SK-N-MC (cell line): ENCODE data around the gene BARHL2.

Experiments
- DNase-seq: peaks from one replicate; pipeline ENCODE4 v3.0.0-alpha.2; 2011; ENCODE audit warnings: low read depth, low spot score
- H3K27ac ChIP-seq: fragments of 200-600 bp; sonication (generic); 2 replicates; pipeline ENCODE4 v1.5.1; 2016; ENCODE audit warnings: mixed run types
- H3K36me3 ChIP-seq: fragments of 200-600 bp; sonication (generic); 2 replicates; pipeline ENCODE4 v1.6.1; 2017; ENCODE audit warnings: antibody characterized with exemption, low read length, mixed read lengths; ENCODE audit not compliant: insufficient read depth
- H3K4me3 ChIP-seq: fragments of 200-600 bp; sonication (generic); 2 replicates; pipeline ENCODE4 v1.5.1; 2016
- H3K9ac ChIP-seq: fragments of 200-600 bp; sonication (generic); 2 replicates; pipeline ENCODE4 v1.8.0; 2017; ENCODE audit warnings: mixed run types, mixed read lengths; ENCODE audit not compliant: insufficient read length
- H3K9me3 ChIP-seq: fragments of 200-600 bp; sonication (generic); 2 replicates; pipeline ENCODE4 v1.6.1; 2017; ENCODE audit warnings: low read depth, mild to moderate bottlenecking, antibody characterized with exemption, low read length, moderate library complexity, mixed read lengths
- EZH2 ChIP-seq: fragments of 200-600 bp; sonication (generic); IDR thresholded peaks from one replicate; pipeline ENCODE4 v1.6.1; 2017; ENCODE audit warnings: antibody characterized with exemption
- FOXP2 ChIP-seq: optimal IDR thresholded peaks from 2 replicates; pipeline ENCODE3; 2011; ENCODE audit warnings: mild to moderate bottlenecking, moderate library complexity; ENCODE audit not compliant: insufficient read depth; ENCODE audit errors: extremely low read length, control extremely low read depth
- POLR2AphosphoS5 ChIP-seq: IDR thresholded peaks from 2 replicates; pipeline ENCODE4 v1.6.1; 2012; ENCODE audit warnings: mild to moderate bottlenecking, low read depth, low read length, borderline replicate concordance

The BARHL2 gene

DNA sequence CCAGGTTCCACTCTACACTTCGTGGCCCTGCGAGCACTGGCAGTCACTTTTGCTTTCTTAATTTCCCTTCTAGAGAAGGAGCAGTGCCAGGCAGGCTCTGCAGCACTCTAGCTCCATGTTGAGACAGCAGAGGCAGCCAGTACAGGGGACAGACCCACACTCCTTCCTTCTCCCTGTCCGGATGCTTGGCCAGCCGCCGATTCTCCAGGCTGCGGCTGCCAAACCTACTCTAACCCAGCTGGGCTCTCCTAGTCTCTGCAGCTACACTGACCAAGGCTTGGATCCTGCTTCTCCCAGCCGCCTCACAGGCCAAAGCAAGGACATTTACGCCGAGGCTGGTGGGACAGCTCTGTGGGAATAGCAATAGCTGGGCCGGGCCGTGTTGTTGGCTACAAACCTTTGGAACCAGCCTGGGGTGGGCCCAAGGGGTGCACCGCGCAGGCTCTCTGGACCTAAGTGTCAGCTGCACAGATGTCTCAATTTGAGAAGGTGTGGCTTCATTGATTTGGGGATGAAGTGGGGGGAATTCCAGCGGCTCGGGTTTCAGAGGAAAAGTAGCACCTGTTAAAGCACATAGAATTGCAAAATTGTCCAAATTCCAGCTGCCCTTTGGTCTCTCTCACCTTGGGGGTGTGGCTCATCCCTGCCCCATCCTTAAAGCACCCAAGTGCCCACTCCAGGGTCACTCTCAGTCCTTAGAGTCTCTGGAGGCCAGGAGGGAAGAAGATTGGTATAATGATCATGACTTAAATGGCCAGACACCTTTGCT lies 3.2 kb downstream of the BARHL2 start:
- H3K27ac ChIP-seq = no peak overlapping the region
- no peaks in the 10 kb centered on the region; the same call in 1 of the 2 replicates for H3K36me3 ChIP-seq
- no peaks in the 10 kb centered on the region for H3K9me3 ChIP-seq
- no peak for DNase-seq
- H3K9ac ChIP-seq = no peak overlapping the region
- no peak overlapping the region for H3K4me3 ChIP-seq
- no peak for TF ChIP-seq POLR2AphosphoS5
- TF ChIP-seq EZH2 = no peak
- no peak for TF ChIP-seq FOXP2

DNA sequence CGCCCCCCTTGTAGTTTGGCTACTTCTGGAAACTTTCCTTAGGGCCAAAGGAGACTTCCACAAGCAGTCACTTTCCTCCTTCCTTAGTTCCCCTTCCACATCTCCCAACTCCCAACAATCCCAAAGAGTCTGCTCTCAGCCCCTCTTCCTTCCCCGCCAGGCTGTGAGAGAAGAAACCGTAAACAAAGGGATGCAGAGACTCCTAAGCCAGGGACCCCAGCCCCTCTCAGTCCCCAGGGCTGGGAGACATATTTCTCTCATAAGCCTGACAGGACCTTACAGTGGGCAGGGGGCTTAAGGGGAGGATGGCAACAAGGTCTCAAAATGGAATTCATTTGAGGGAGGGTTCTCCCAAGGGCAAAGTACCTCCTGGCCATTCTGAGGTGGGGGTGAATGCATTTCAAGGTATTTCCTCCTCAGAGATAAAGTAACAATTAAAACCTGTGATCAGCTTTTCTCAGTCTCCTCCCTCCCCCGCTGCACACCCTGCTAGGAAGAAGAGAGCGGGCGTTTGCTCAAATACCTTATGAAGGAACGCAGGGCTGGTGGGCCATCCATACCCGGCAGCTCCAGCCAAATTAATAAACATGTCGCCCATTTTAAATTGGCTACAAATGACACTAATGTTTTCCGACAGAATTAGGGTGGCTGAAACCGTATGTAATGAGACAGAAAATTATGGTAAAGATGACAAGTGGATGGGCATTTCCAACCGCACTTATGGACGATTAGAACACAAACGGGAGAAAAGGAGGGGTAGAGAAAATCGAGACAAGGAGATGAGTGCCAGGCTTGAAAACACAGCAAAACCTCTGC lies 4.0 kb downstream of the BARHL2 start:
- Histone ChIP-seq H3K9me3 (no peaks in the 10 kb centered on the region), H3K36me3 (no peaks in the 10 kb centered on the region; the same call in 1 of the 2 replicates), H3K27ac (no peak overlapping the region), H3K4me3 (no peak overlapping the region), H3K9ac (no peak overlapping the region)
- DNase-seq = no peak
- TF ChIP-seq EZH2 (no peak), POLR2AphosphoS5 (no peak), FOXP2 (no peak)

DNA sequence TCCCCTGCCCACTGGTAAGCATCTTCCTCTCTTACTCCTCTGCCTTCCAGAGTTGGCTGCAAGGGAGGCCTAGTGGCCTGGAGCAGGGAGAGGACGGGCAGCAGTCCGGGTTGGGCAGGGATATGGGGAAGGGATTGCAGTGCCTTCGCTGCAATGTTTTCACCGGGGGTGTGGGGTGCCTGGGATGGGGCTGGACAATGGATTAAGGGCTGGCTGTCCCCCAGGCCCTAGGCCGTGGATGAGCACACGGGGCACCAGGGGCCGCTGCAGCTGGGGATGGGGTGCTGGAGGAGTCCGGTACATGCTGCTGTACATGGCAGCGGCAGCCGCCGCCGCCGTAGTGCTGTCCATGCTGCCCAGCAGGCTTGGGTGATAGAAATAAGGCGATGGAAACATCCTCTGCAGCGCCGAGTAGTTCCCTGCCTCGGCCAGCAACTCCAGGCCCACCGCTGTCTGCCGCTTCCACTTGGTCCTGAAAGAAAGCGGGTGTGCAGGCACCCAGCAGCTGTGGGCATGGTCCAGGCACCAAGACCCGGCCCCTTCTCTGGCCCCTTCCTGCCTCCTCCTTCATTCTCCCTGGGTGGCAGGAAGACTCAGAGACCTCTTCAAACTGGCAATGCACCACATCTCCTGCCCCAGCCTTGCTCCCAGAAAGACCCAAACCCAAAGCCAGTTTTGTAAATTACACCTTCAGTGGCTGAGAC lies 4.8 kb downstream of the BARHL2 start:
- H3K9ac ChIP-seq = no peak overlapping the region
- no peaks in the 10 kb centered on the region; the same call in 1 of the 2 replicates for H3K36me3 ChIP-seq
- H3K9me3 ChIP-seq = no peaks in the 10 kb centered on the region
- no peak for TF ChIP-seq FOXP2
- no peak for DNase-seq
- H3K4me3 ChIP-seq = no peak overlapping the region
- no peak overlapping the region for H3K27ac ChIP-seq

DNA sequence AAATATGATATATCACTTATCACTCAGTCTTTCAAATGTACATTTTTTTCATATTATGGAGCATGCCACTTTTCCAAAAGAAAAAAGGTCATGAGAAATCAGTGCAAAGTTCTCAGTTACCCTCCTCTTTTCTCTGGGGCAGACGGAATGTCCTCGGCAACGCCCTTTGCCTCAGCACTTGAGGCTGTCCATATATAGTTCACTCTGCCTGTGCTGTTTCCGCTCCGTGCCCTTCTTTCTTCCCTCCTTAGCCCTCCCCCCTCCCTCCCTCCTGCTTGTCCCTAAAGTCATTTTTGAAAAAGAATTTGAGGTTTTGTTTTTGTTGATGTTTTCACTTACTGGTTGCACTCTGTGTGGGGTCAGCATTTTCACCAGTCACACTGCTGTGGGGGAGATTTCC lies 5.4 kb downstream of the BARHL2 start:
- TF ChIP-seq FOXP2 (no peak), EZH2 (no peak), POLR2AphosphoS5 (no peak)
- Histone ChIP-seq H3K4me3 (no peak overlapping the region), H3K9me3 (no peaks in the 10 kb centered on the region), H3K27ac (no peak overlapping the region), H3K9ac (no peak overlapping the region), H3K36me3 (no peaks in the 10 kb centered on the region; the same call in 1 of the 2 replicates)
- DNase-seq = no peak

DNA sequence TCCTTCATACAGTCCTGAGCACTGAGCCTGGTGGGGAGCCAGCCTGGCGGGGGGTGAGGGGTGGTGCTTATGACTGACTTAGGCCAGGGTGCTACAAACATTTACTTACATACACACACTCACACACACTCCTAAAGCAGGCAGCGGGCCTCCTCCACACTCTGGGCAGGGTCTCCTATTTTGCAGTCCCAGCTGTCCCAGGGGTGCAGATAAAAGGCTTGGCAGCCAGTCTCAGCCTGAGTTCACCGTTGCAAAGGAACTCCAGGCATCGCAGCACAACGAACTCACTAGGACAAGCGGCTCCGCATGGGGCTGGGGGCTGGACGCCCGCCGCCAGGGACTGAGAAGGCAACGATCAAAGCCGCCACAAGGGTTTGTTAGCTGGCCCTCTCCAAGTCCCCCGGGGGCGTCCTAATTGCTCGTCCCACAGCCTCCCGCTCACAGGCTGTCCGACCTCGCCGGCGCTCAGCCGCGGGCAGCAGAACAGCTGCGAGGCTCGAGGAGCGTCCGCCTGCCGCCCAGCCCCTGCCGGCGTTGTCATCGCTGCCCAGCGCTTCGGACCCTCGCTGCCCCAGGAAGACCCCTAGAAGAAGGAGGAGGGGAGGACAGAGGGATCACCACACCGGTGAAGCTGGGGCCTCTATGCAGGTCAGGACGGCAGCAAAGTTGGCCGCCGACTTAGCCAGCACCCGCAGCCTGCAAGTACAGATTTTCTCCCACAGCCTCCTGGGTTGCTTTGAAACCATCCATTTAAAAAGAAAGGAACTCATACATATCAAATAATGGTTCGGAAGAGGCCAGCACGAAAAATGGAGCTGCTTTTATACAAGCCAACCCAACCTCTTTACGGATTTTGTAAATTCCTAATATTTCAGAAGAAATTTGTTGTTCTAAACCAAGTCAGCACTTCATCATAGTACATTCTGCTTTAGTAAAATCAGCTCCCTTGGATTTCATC lies 6.2 kb downstream of the BARHL2 start:
- DNase-seq = no peak
- no peak for TF ChIP-seq EZH2
- TF ChIP-seq FOXP2 = no peak
- TF ChIP-seq POLR2AphosphoS5 = no peak
- H3K4me3 ChIP-seq = no peak overlapping the region
- H3K9me3 ChIP-seq = no peaks in the 10 kb centered on the region
- H3K27ac ChIP-seq = no peak overlapping the region
- no peak overlapping the region for H3K9ac ChIP-seq
- H3K36me3 ChIP-seq = no peaks in the 10 kb centered on the region; the same call in 1 of the 2 replicates

DNA sequence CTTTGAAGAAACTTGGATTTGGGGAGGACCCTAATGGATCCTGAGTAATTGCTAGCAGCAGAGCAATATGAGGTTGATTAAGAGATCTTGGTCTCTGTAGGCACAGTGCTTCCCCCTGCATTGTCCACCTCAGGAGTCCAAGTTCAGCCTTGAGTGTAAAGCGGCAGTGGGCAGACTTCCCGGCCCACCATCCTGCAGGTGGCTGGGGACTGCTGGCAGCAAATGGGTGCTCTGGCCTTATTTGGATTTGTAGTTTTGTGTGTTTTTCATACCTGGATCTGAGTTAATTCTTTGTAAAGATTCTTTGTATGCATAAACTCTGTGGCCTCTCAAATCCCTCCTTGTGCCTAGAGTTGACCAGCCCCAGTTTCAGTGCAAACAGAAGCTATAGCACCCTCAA lies 7.6 kb downstream of the BARHL2 start:
- Histone ChIP-seq H3K36me3 (no peaks in the 10 kb centered on the region; the same call in 1 of the 2 replicates), H3K9ac (no peak overlapping the region), H3K9me3 (no peaks in the 10 kb centered on the region), H3K4me3 (no peak overlapping the region), H3K27ac (no peak overlapping the region)
- DNase-seq = no peak
- no peak for TF ChIP-seq EZH2
- TF ChIP-seq POLR2AphosphoS5 = no peak
- no peak for TF ChIP-seq FOXP2

DNA sequence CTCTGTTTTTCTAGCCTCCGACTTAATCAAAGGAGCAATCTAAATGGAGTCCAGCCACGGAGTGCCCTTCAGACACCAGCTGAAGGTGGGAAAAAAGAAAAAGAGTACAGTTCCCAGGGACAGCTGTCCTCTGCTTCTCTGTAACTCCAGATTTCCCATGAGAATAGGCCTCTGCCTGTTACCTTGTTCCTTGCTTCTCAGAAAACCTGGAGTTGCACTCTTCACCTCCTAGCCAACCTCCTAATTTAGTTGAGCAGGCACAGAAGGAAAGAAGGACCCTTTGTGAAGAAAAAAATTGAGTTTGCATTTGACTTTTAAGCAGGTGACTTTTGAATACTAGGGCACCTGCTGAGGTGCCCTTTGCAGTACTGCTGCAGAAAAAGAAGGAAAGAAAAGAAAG lies 8.3 kb downstream of the BARHL2 start:
- no peaks in the 10 kb centered on the region; the same call in 1 of the 2 replicates for H3K36me3 ChIP-seq
- peak overlapping the region; percentile 67 for H3K27ac ChIP-seq
- no peaks in the 10 kb centered on the region for H3K9me3 ChIP-seq
- no peak for TF ChIP-seq EZH2
- no peak for TF ChIP-seq FOXP2
- TF ChIP-seq POLR2AphosphoS5 = no peak
- H3K4me3 ChIP-seq = no peak overlapping the region; the same call in 1 of the 2 replicates
- H3K9ac ChIP-seq = no peak overlapping the region
- DNase-seq = no peak
